Activated CD8-positive, alpha-beta memory T cell treated with anti-CD3 and anti-CD28 coated beads, Interleukin-2, amount 50 U/mL, for 24 hours (primary cell): Measurements from ENCODE around the gene RBMS3.
"Not testable (repeated sequence)": the region's sequence is repeated elsewhere in the genome, so short reads cannot be mapped to it uniquely, and the experiment has no call there.

Source experiments
- DNase-seq: peaks from one replicate; pipeline ENCODE4 v3.0.0-alpha.2; 2020; ENCODE audit errors: extremely low read depth

The RBMS3 gene

GRCh38 chr3:29339016-29339833 is 58.4 kb downstream of the RBMS3 start:
- no peak for DNase-seq

DNA sequence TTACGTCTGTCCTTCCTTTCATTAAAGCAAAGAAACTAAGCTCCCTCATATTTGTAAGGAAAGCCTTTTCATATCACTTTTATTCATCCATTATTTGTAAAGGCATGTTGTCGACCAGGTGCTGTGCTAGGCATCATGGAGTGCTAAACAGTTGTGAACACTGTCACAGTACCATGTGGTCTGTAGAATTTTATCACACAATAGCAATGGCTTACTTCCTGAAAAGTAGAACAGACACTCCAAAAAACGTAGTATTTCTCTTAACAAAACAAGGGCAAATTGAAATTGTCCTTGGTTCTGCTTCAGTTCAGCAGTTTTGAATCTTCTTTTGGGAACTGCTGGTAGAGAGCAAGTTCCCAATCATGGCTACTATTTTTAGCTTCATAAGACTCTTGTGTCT is 63.3 kb downstream of the RBMS3 start:
- no peak for DNase-seq

DNA sequence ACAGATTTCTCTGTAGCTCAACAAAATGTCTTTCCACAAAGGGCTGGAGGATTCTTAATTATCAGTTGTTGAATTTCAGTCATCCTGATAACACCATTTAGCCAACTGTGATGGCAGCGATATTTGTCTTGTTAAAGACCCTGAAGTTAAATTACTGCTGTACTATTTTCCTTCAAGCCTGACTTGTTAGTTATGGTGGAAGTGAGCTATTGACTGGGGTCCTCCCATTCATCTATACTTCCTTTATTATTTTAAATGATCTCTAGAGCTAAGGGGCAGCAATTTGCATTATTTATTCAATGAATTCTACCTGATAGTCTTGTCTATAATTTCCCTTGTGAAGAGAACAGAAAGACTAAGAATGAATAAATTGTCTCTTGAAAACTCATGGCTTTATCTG is 64.1 kb downstream of the RBMS3 start:
- DNase-seq, result no peak

DNA sequence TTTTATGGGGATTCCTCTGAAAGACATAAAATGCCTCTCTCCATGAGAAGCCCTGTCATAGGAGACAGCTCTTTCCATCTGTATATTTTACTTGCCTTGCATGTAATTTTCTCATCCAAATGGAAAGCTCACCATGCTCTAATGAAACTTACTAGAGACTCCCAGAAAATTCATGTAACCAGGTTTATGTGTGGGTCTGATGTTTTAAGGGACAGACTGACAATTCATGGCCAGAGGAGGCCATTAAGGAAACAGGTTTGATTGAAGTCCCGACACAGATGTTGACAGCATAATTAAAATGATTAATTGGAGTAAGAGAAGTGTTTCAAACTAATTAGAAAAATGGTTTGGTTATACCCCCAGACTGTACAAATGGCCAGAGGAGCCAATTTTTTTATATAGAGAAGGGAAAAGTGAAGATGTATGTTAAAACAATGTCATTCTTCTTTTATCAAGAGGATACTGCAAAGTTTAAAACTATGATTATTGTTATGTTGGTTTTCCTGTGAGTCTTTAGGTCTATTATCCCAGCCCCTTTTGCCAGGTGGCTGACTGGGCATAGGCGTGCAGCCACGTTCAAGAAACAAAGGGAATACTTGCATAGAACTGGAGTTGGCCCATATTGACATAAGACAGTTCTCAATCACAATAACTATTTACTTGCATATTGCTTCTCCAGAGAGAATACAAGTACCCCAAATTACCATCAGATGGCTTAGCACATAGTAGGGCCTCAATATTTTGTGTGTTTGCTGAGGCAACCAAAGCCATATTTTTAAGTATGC is 64.8 kb downstream of the RBMS3 start:
- DNase-seq, result no peak

DNA sequence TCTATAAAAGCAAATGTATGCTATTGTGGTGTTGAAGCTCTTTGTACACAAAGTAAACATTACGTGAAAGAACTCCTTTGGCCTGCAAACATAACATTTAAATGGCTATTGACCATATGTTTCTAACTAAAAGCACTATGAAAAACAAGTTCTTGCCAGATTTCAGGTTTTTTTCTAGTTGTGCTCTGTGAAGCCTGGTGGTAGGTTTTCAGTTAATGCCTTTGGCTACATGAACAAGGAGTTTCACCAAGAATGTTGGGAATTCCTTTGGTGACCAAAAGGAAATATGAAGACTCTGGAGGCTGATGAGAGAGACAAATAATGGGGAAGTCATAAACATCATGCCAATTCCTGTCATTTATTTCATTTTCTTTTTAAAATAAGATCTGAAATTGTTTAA is 66.0 kb downstream of the RBMS3 start:
- DNase-seq, result no peak

DNA sequence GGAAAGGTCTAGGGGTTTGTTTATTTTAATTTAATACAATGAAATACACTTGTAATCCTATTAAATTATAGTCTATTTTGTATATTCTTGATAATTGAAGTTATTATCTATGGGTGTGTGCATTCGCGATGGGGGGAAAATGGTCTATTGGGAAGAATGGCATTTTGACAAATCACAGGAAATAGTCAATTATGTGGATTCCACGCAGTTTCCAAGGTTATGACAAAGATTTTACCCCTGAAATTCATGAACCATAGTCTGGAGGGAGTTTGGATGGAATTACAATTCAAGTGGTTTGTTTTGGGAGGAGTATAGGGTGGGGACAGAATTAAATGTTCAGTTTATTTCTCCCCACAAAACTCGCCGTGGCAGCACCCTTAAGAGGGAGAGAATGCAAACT is 66.5 kb downstream of the RBMS3 start:
- no peak for DNase-seq

DNA sequence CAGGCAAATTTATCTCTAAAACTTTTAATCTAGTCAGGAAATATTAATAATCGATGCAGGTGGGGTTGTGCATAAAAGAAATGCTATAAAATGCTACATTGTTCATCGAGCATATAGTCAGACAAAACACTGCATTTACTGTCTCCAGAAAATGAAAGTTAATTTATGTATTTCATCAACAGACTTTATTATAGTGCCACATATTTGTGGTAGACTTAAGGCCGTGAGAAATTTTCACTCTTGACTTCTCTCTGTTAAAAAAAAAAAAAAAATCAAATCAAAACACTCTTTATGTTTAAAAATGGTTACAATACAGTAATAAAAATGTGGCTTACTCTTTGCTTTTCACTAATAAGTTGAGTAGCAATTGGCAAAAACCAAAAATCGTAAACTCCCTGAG is 67.4 kb downstream of the RBMS3 start:
- DNase-seq, result no peak

- no peak for DNase-seq
These were observed 68.2 kb downstream of the RBMS3 start for GRCh38 chr3:29349049-29349448.

- DNase-seq, result no peak
These were observed 72.9 kb downstream of the RBMS3 start for GRCh38 chr3:29353807-29354206.

DNA sequence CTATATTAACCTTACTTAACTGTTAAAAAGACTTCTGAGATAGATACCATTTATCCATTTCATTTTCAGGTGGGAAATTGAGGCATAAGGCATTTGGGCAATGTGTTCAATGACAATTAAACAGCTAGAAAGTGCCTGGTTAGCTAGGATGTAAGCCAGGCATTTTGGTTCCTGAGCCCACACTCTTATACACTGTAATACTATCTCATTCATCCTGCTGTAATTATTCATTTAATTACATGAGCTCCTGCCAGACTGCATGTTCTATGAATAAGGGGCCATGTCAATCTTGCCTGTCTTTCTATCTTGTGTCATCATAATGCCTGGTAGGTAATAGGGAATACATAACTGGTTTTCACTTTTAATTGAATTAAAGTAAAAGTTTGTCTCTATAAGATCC is 74.0 kb downstream of the RBMS3 start:
- DNase-seq, result no peak

DNA sequence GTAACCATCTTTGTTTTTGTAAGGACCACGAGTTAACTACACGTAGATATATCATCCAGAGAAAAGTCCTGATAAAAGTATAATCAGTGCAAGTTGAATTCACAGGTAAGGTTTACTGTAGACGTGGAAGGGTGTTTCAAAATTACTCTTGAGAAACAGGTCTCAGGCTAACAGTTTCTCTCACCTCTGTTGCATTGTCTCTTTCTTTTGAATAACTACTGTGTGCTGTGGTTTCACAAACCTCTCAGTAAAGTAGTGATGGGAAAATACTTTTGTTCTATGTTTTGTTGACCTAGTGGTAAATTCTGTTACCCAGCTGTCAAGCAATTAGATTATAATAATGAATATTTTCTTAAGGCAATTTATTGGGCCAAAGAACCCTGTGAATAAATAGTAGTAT is 75.2 kb downstream of the RBMS3 start:
- DNase-seq, result no peak

- DNase-seq, result not testable (repeated sequence)
These were observed 79.4 kb downstream of the RBMS3 start for GRCh38 chr3:29360289-29360688.

DNA sequence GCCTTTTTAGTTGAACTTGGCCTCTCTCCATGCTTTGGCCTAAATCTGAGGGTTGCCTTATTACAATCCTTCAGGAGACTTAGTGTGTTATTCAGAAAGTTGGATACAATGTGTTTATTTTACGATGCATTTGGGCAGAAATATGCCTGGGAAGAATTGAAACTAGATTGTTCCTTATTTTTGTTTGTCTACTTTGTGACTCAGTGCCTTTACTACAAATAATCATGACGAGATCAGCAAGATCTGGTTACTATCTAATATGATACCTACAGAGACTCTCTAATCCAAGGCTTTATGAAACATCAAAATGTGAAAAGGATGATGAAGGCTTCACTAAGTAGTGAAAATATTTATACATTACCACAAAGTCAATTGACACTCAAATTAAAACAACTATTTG is 82.2 kb downstream of the RBMS3 start:
- no peak for DNase-seq

DNA sequence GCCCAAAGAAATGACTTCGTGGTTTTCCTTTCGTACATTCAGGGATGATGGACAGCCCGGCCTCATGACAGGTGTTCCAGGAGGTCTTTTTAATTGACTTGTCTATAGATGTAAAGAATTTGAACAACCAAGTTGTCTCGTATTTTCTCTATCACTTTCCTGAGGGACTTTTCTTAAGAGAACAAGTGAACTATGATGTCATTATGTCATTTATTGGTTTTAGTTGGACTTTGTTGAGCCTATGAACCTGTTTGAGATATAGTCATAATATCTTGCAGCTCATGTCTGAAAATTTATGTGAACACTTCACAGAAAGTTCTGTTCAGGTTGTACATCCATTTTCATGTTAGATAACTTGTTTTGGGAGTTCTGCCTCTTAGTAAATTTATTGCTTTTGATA is 89.2 kb downstream of the RBMS3 start:
- DNase-seq, result no peak

- DNase-seq, result no peak
These were observed 89.9 kb downstream of the RBMS3 start for GRCh38 chr3:29370476-29371420.

DNA sequence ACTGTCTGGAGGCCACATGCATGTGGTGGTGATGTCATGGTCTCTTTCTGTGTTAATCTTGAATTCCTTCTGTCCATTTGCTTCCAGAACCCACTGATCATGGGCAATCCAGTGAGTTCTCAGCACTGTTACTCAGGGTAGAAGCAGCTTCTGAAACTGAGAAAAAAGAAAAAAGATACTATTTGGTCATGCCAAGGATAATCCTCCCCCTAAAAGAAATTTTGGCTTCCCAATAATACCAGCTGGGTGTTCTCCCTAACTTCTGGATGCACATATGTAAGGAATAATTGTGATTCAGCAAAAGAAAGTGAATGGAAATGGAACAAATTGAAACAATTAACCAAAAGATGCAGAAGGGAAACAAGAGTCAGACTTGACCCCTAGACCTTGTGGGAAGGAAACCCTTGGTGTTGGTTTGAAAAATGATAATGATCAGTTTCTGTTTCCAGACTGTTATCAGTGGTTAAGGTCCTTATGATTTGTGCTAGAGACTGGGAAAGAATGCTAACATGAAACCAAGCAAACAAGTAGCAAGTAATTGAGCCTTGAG is 92.3 kb downstream of the RBMS3 start:
- DNase-seq, result no peak

DNA sequence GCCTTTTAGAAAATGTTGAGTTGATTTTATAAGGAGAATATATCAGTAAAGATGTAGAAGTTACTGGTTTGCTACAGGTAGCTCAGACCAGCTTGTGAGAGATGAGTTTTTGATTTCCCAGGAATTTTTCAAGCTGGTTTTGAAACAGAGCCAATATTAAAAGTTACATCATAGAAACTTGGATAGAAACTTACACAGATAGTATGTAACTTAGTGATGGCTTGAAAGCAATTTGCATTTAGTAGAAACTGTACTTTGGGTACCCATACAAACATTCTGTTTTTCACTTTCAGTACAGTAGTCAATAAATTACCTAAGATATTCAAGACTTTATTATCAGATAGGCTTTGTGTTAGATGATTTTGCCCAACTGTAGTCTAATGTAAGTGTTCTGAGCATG is 93.4 kb downstream of the RBMS3 start:
- DNase-seq, result no peak

DNA sequence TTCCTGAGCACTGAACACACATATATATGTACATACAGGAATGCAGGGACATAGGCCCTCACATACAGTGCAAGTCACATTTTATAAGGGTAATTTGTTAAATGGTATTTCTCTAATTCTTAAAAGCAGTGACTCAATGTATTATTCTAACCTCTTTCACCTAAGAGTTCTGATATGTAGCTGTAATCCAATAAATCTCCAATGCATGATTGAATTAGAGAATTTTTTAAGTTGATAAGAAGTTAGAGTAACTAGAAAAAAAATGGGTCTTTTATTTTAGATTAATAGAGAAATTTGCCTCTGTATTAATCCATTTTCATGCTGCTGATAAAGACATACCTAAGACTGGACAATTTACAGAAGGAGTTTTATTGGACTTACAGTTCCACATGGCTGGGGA is 98.2 kb downstream of the RBMS3 start:
- DNase-seq, result no peak

DNA sequence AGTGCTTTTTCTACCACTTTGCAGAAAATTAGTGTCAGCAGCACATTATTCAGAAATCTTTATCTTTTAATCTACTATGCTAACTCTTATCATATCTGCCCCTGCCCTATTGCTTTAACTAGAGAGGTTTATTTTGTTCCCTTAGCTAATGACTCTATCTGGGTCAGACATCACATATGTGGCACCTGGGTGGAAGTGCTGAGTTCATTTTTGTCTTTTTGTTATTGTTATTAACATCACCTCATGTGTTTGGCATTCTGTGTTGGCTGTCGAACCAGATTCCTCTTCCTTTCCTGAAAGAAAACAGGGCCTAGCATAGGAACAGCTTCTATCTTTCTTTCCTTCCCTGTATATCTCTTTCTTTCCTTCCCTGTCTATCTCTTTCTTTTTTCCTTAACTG is 100.7 kb downstream of the RBMS3 start:
- DNase-seq, result no peak

DNA sequence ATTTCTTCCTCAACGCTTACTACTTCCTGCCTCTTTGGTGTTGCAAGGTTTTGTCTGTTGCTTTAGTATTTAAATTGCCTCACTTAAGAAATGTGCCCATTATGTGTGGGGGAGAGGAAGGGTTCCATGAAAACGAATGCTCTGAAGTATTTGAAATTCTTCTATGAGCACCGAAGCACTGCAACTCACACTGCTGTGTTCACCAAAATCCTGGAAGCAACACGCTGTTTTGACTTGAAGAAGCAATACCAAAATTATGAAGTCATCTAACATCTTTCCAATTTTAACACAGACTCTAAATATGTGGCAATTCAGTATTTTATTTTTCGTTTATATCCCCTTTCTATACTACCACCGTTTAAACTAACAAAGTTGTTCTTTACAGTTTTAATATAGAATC is 101.5 kb downstream of the RBMS3 start:
- no peak for DNase-seq

GRCh38 chr3:29382845-29383244 is 102.0 kb downstream of the RBMS3 start:
- no peak for DNase-seq

GRCh38 chr3:29384640-29385039 is 103.8 kb downstream of the RBMS3 start:
- DNase-seq, result no peak
